H1 (cell line): ENCODE results near the gene ST8SIA4. TPM values are rescaled to one million over a fixed set of nuclear protein-coding genes. Genes with fewer than 3 reads are reported as not detected.

Experiments
- CTCF ChIA-PET: fragments of 300-600 bp; sonication (Branson Sonifier 250); formaldehyde crosslinking; loops from one replicate; lab custom pipeline; 2021; ENCODE audit not compliant: partially characterized antibody; lab: Charles Lee
- POLR2A ChIA-PET: fragments of 300-600 bp; sonication (Branson Sonifier 250); formaldehyde crosslinking; loops from one replicate; lab custom pipeline; 2021; ENCODE audit warnings: inconsistent platforms; ENCODE audit not compliant: partially characterized antibody; lab: Charles Lee
- DNase-seq, 2 experiments: peaks; one replicate each; pipeline versions ENCODE4 v3.0.0 to v3.0.0-alpha.2; 2010 to 2022; ENCODE audit warnings: low spot score in 2 of 2, low read depth in 1 of 2, mixed read lengths in 1 of 2
- FAIRE-seq: peaks from 2 replicates; lab custom pipeline; 2011; peaks lifted over from hg19 to GRCh38; lab: Jason Lieb, UNC
- H2AFZ ChIP-seq: 2 replicates; pipeline ENCODE4 v1.8.1; 2012; ENCODE audit warnings: low read length, inconsistent platforms
- H2AK5ac ChIP-seq: 2 replicates; pipeline ENCODE4 v1.6.1; 2013; ENCODE audit warnings: low read depth, low read length
- H2BK120ac ChIP-seq: replicated peaks from 2 replicates; pipeline ENCODE3; 2013; ENCODE audit warnings: low read depth, low read length, inconsistent platforms
- H2BK12ac ChIP-seq: 2 replicates; pipeline ENCODE4 v1.6.1; 2013; ENCODE audit warnings: low read depth, low read length
- H2BK15ac ChIP-seq: 2 replicates; pipeline ENCODE4 v1.6.1; 2013; ENCODE audit warnings: low read length
- H2BK20ac ChIP-seq: 2 replicates; pipeline ENCODE4 v1.6.1; 2013; ENCODE audit warnings: low read length
- H2BK5ac ChIP-seq: 2 replicates; pipeline ENCODE4 v1.6.1; 2013; ENCODE audit warnings: low read depth, low read length
- H3K14ac ChIP-seq: 2 replicates; pipeline ENCODE4 v1.6.1; 2013; ENCODE audit warnings: inconsistent platforms; ENCODE audit not compliant: insufficient read length
- H3K18ac ChIP-seq: 2 replicates; pipeline ENCODE4 v1.6.1; 2013; ENCODE audit warnings: low read length; ENCODE audit errors: extremely low read depth
- H3K23ac ChIP-seq: 2 replicates; pipeline ENCODE4 v1.6.1; 2013; ENCODE audit warnings: inconsistent platforms; ENCODE audit not compliant: insufficient read length
- H3K23me2 ChIP-seq: 2 replicates; pipeline ENCODE4 v1.6.1; 2013; ENCODE audit warnings: low read depth, low read length
- H3K27ac ChIP-seq: 2 replicates; pipeline ENCODE4 v1.6.1; 2011; ENCODE audit warnings: low read depth, low read length, inconsistent platforms
- H3K27me3 ChIP-seq, 4 experiments: replicated peaks in 1 of 4; 1 replicate in 1 of 4; 2 replicates in 3 of 4; pipeline versions ENCODE4 v1.6.1 to v1.8.1; 2011 to 2013; ENCODE audit warnings: low read length in 3 of 4, mild to moderate bottlenecking in 3 of 4, inconsistent platforms in 2 of 4, mixed read lengths in 2 of 4, moderate library complexity in 1 of 4; ENCODE audit not compliant: control insufficient read depth in 3 of 4, insufficient read depth in 3 of 4; ENCODE audit errors: extremely low read depth in 1 of 4
- H3K36me3 ChIP-seq, 4 experiments: 2 replicates each; pipeline versions ENCODE4 v1.6.1 to v1.8.1; 2011 to 2013; ENCODE audit warnings: mild to moderate bottlenecking in 4 of 4, low read length in 3 of 4, moderate library complexity in 2 of 4, control low read depth in 1 of 4, inconsistent platforms in 1 of 4; ENCODE audit not compliant: insufficient read depth in 4 of 4, control insufficient read depth in 2 of 4
- H3K4ac ChIP-seq: replicated peaks from 2 replicates; pipeline ENCODE3; 2013; ENCODE audit warnings: low read length, low read depth, mixed read lengths, inconsistent platforms; ENCODE audit not compliant: insufficient read length
- H3K4me1 ChIP-seq, 4 experiments: replicated peaks in 1 of 4; 1 replicate in 1 of 4; 2 replicates in 3 of 4; pipeline versions ENCODE4 v1.6.1 to v1.8.1; 2011 to 2013; ENCODE audit warnings: low read length in 3 of 4, inconsistent platforms in 2 of 4, mixed read lengths in 1 of 4; ENCODE audit not compliant: insufficient read depth in 4 of 4, control insufficient read depth in 3 of 4
- H3K4me2 ChIP-seq, 2 experiments: 2 replicates each; pipeline versions ENCODE4 v1.6.1 to v1.8.1; 2011 to 2013; ENCODE audit warnings: low read depth in 2 of 2, low read length in 2 of 2, control low read depth in 1 of 2, inconsistent platforms in 1 of 2, mild to moderate bottlenecking in 1 of 2; ENCODE audit not compliant: insufficient read depth in 1 of 2
- H3K4me3 ChIP-seq, 4 experiments: fragments of 200-600, 300-600 bp in 1 of 4; sonication (generic), shearing (Covaris generic), sonication (Bioruptor Twin) in 1 of 4; 2 replicates each; pipeline versions ENCODE4 v1.5.1 to v1.8.1; 2011 to 2016; ENCODE audit warnings: low read length in 4 of 4, low read depth in 3 of 4, control low read depth in 2 of 4, inconsistent platforms in 2 of 4, mild to moderate bottlenecking in 2 of 4, mixed read lengths in 1 of 4, moderate library complexity in 1 of 4; ENCODE audit not compliant: insufficient read depth in 2 of 4; ENCODE audit errors: extremely low read depth in 1 of 4
- H3K56ac ChIP-seq: replicated peaks from 2 replicates; pipeline ENCODE3; 2013; ENCODE audit warnings: low read depth, mild to moderate bottlenecking, mixed read lengths, low read length, inconsistent platforms; ENCODE audit not compliant: insufficient read length
- H3K79me1 ChIP-seq: 2 replicates; pipeline ENCODE4 v1.6.1; 2013; ENCODE audit warnings: low read depth, low read length, control low read depth
- H3K79me2 ChIP-seq, 2 experiments: 2 replicates each; pipeline versions ENCODE4 v1.6.1 to v1.8.1; 2012 to 2013; ENCODE audit warnings: low read length in 2 of 2, mild to moderate bottlenecking in 2 of 2, inconsistent platforms in 1 of 2; ENCODE audit not compliant: insufficient read depth in 2 of 2, control insufficient read depth in 1 of 2
- H3K9ac ChIP-seq, 4 experiments: replicated peaks in 1 of 4; 1 replicate in 1 of 4; 2 replicates in 3 of 4; pipeline versions ENCODE4 v1.6.1 to v1.8.1; 2011 to 2013; ENCODE audit warnings: low read depth in 3 of 4, low read length in 3 of 4, control low read depth in 2 of 4, mild to moderate bottlenecking in 2 of 4, moderate library complexity in 2 of 4, inconsistent platforms in 1 of 4; ENCODE audit errors: extremely low read depth in 1 of 4
- H3K9me3 ChIP-seq, 2 experiments: 2 replicates each; pipeline versions ENCODE4 v1.6.1 to v1.8.1; 2012 to 2013; ENCODE audit warnings: mild to moderate bottlenecking in 2 of 2, moderate library complexity in 2 of 2, control low read depth in 1 of 2, inconsistent platforms in 1 of 2, low read depth in 1 of 2, low read length in 1 of 2, mixed read lengths in 1 of 2; ENCODE audit not compliant: insufficient read depth in 2 of 2
- H4K20me1 ChIP-seq, 2 experiments: replicated peaks in 1 of 2; 2 replicates each; pipeline versions ENCODE3 to v1.8.1; 2011 to 2013; ENCODE audit warnings: inconsistent platforms in 2 of 2, low read length in 2 of 2, mild to moderate bottlenecking in 1 of 2; ENCODE audit not compliant: insufficient read depth in 2 of 2, control insufficient read depth in 1 of 2
- H4K5ac ChIP-seq: 2 replicates; pipeline ENCODE4 v1.6.1; 2013; ENCODE audit warnings: low read length, low read depth, mixed read lengths, inconsistent platforms; ENCODE audit not compliant: insufficient read length
- H4K8ac ChIP-seq: 2 replicates; pipeline ENCODE4 v1.8.0; 2013; ENCODE audit warnings: mild to moderate bottlenecking, moderate library complexity, low read length, inconsistent platforms; ENCODE audit not compliant: insufficient read depth; ENCODE audit errors: extremely low read depth
- H4K91ac ChIP-seq: replicated peaks from 2 replicates; pipeline ENCODE3; 2013; ENCODE audit warnings: low read length, mixed read lengths, inconsistent platforms; ENCODE audit not compliant: insufficient read length
- CBX8 ChIP-seq: fragments of 300-800, 300-1000 bp; sonication (generic); IDR thresholded peaks from 2 replicates; pipeline ENCODE4 v1.7.1; 2016; ENCODE audit warnings: low read depth, low read length, borderline replicate concordance
- CTCF ChIP-seq, 3 experiments: IDR thresholded peaks; 1 replicate in 2 of 3; 2 replicates in 1 of 3; pipeline versions ENCODE4 v1.5.1 to v1.6.1; 2011; ENCODE audit warnings: low read length in 3 of 3, mild to moderate bottlenecking in 3 of 3, inconsistent platforms in 2 of 3, low read depth in 1 of 3, moderate library complexity in 1 of 3; ENCODE audit not compliant: insufficient read depth in 1 of 3; ENCODE audit errors: control extremely low read depth in 1 of 3
- HDAC2 ChIP-seq, 2 experiments: fragments of 300-600 bp in 1 of 2; sonication (generic) in 1 of 2; IDR thresholded peaks; 2 replicates each; pipeline ENCODE4 v1.6.1; 2011 to 2012; ENCODE audit warnings: low read depth in 2 of 2, low read length in 2 of 2, mild to moderate bottlenecking in 2 of 2, moderate library complexity in 2 of 2, borderline replicate concordance in 1 of 2, inconsistent platforms in 1 of 2
- HDAC6 ChIP-seq: IDR thresholded peaks from one replicate; pipeline ENCODE4 v1.7.1; 2012; ENCODE audit warnings: low read depth, mild to moderate bottlenecking, inconsistent platforms, low read length, moderate library complexity
- NRF1 ChIP-seq: IDR thresholded peaks from 2 replicates; pipeline ENCODE4 v1.6.1; 2011; ENCODE audit warnings: mild to moderate bottlenecking, low read depth, low read length, improper control_type of control experiment
- RNF2 ChIP-seq: fragments of 200-900, 300-1000 bp; sonication (generic); IDR thresholded peaks from 2 replicates; pipeline ENCODE4 v1.7.1; 2016; ENCODE audit warnings: borderline replicate concordance, low read depth, mild to moderate bottlenecking, antibody characterized with exemption, low read length; ENCODE audit not compliant: poor library complexity, severe bottlenecking; ENCODE audit errors: missing control alignments
- SIN3A ChIP-seq, 2 experiments: IDR thresholded peaks in 1 of 2; conservative IDR thresholded peaks in 1 of 2; 2 replicates each; pipeline ENCODE4 v1.6.1; 2011 to 2012; ENCODE audit warnings: low read length in 2 of 2, improper control_type of control experiment in 1 of 2, low read depth in 1 of 2, mild to moderate bottlenecking in 1 of 2
- SP2 ChIP-seq: IDR thresholded peaks from 2 replicates; pipeline ENCODE4 v1.6.1; 2012; ENCODE audit warnings: mild to moderate bottlenecking, low read length, inconsistent platforms
- SRF ChIP-seq: IDR thresholded peaks from 2 replicates; pipeline ENCODE4 v1.6.1; 2011; ENCODE audit warnings: mild to moderate bottlenecking, low read depth, low read length, moderate library complexity
- ZNF274 ChIP-seq: IDR thresholded peaks from 2 replicates; pipeline ENCODE4 v1.7.0; 2012; ENCODE audit warnings: low read length, borderline replicate concordance; ENCODE audit errors: extremely low read depth
- WGBS, 2 experiments: shearing (Covaris generic) in 1 of 2; methylation state at CpG; one replicate each; pipeline versions ENCODE4 v1.1.6 to v1.1.7; 2013 to 2015; ENCODE audit warnings: low lambda C conversion rate in 2 of 2, mixed read lengths in 2 of 2, inconsistent platforms in 1 of 2, low coverage in 1 of 2, missing lambda C conversion rate in 1 of 2; ENCODE audit not compliant: insufficient replicate concordance in 2 of 2, insufficient coverage in 1 of 2, insufficient read length in 1 of 2; ENCODE audit errors: extremely low coverage in 1 of 2, missing lambda C conversion rate in 1 of 2; 5-methylcytosine and 5-hydroxymethylcytosine counted together
- polyA plus RNA-seq, 7 experiments: library from polyadenylated mRNA; depleted of rRNA in 3 of 7; stranded (reverse) in 5 of 7; unstranded in 2 of 7; fragments of >200 nt in 5 of 7; fragments of 200-250 nt in 2 of 7; gene quantifications; 1 replicate in 5 of 7; 2 replicates in 1 of 7; 4 replicates in 1 of 7; pipeline versions ENCODE4 v1.2.1 to v1.2.3, GENCODE V29; 2011 to 2013; ENCODE audit warnings: missing spikeins in 2 of 7, mixed read lengths in 2 of 7
- total RNA-seq: library from RNA; stranded (reverse); fragmentation: NEBNext Ultra II Directional; extraction: Animal tissue kit (Norgen Biotek cat#: 25700); gene quantifications from 2 replicates; pipeline ENCODE4 v1.2.1, GENCODE V29; 2021

ST8SIA4 gene
- total and polyA plus RNA-seq, 2 of the 8 experiments (the other 6 are each of a cell fraction or from before 2014, with no cell fraction given), result 0.08 to 0.50 TPM

GRCh38 chr5:100792781-100793180 lies 110.3 kb downstream of the ST8SIA4 start:
- no peak overlapping the region for H3K56ac ChIP-seq
- H4K5ac ChIP-seq, result no peak overlapping the region
- CTCF ChIA-PET, result interaction anchor here (0.6 kb wide), 1 partner anchor 182 kb away, joined by 3 read pairs; no protein-coding TSS in a partner anchor
- H4K20me1 ChIP-seq, result no peaks in the 10 kb centered on the region
- 76% methylated on average over 3 of the region's 3 CpGs; no CpG with 5 or more reads in 1 of the 2 experiments for WGBS, 2 experiments
- H2BK20ac ChIP-seq, result no peak overlapping the region
- FAIRE-seq, result no peak
- no peak overlapping the region for H4K91ac ChIP-seq
- no peak overlapping the region for H2AFZ ChIP-seq
- no peak overlapping the region for H2AK5ac ChIP-seq
- no peaks in the 10 kb centered on the region for H3K79me2 ChIP-seq
- no peak overlapping the region for H3K9ac ChIP-seq
- no peak overlapping the region for H3K23ac ChIP-seq
- H3K79me1 ChIP-seq, result no peaks in the 10 kb centered on the region
- no peak overlapping the region for H4K8ac ChIP-seq
- H2BK15ac ChIP-seq, result peak overlapping the region; percentile 54; the same call in 1 of the 2 replicates
- no peaks in the 10 kb centered on the region for H3K36me3 ChIP-seq
- peaks cover 0 to 8% (median 3%) of the 10 kb centered on the region in 4 experiments; a peak in 4 of 7 replicates for H3K4me1 ChIP-seq
- POLR2A ChIA-PET, result no interaction called here
- H3K14ac ChIP-seq, result no peak overlapping the region
- no peaks in the 10 kb centered on the region for H3K9me3 ChIP-seq
- H2BK120ac ChIP-seq, result no peak overlapping the region
- no peak overlapping the region for H3K27ac ChIP-seq
- no peaks in the 10 kb centered on the region for H3K27me3 ChIP-seq
- no peak overlapping the region for H3K4ac ChIP-seq
- no peak overlapping the region for H3K4me3 ChIP-seq
- no peak overlapping the region for H3K18ac ChIP-seq
- no peaks in the 10 kb centered on the region for H3K23me2 ChIP-seq
- H2BK12ac ChIP-seq, result no peak overlapping the region; the same call in 1 of the 2 replicates
- no peak overlapping the region for H3K4me2 ChIP-seq
- DNase-seq, result no peak
- no peak overlapping the region for H2BK5ac ChIP-seq
- TF ChIP-seq RNF2, result no peak
- TF ChIP-seq HDAC2 (IDR thresholded peaks at IDR 0.05; ENCODE audit: borderline replicate concordance in 1 of 2, low read depth in 2 of 2, low read length in 2 of 2), result no peak
- no peak for TF ChIP-seq CTCF (IDR thresholded peaks at IDR 0.05; ENCODE audit: control extremely low read depth in 1 of 3, insufficient read depth in 1 of 3, low read depth in 1 of 3, low read length in 3 of 3)
- TF ChIP-seq SRF, result no peak
- TF ChIP-seq SP2, result no peak
- TF ChIP-seq HDAC6, result no peak
- no peak for TF ChIP-seq ZNF274
- TF ChIP-seq NRF1, result no peak
- no peak for TF ChIP-seq SIN3A (conservative IDR thresholded peaks at IDR 0.05 in 1 of 2, IDR thresholded peaks at IDR 0.05 in 1 of 2; ENCODE audit: low read depth in 1 of 2, low read length in 2 of 2)
- no peak for TF ChIP-seq CBX8
